ENCODE results near the gene HADH.
"Not testable (repeated sequence)": the region's sequence is repeated elsewhere in the genome, so short reads cannot be mapped to it uniquely, and the experiment has no call there.

The HADH gene

GRCh38 chr4:107989537-107990386, at the start of gene HADH:
Gene HADH (plus strand): TSS chr4:107989889. CDS start chr4:107989933, 44 bp downstream.
- ChIA-PET POLR2A (no interaction called here), CTCF (interaction anchor here (1.9 kb wide), 1 partner anchor 29 kb away, joined by 4 read pairs; no protein-coding TSS in a partner anchor)
- peak; percentile 21 for DNase-seq (ENCODE audit: low read depth, low spot score)
- peak within 1 kb of the TSS; percentile 95 for H3K4me3 ChIP-seq (ENCODE audit: low read depth, low read length)
- no peak for TF ChIP-seq CTCF (IDR thresholded peaks at IDR 0.05; ENCODE audit: insufficient read depth, low read length, missing control alignments)

GRCh38 chr4:107945809-107946208, 43.9 kb upstream of the HADH start:
- no peak overlapping the region for H3K4me3 ChIP-seq (ENCODE audit: low read depth, low read length)
- POLR2A ChIA-PET: no interaction called here
- TF ChIP-seq CTCF (IDR thresholded peaks at IDR 0.05; ENCODE audit: insufficient read depth, low read length, missing control alignments): no peak
- CTCF ChIA-PET: no interaction called here
- no peak for DNase-seq (ENCODE audit: low read depth, low spot score)

- H3K4me3 ChIP-seq (ENCODE audit: low read depth, low read length): no peak overlapping the region
- ChIA-PET POLR2A (no interaction called here), CTCF (no interaction called here)
- no peak for TF ChIP-seq CTCF (IDR thresholded peaks at IDR 0.05; ENCODE audit: insufficient read depth, low read length, missing control alignments)
- DNase-seq (ENCODE audit: low read depth, low spot score): no peak
These were observed 38.7 kb upstream of the HADH start for GRCh38 chr4:107950746-107951540.

- ChIA-PET CTCF (interaction anchor here (1.2 kb wide), 1 partner anchor 67 kb away, joined by 3 read pairs; no protein-coding TSS in a partner anchor), POLR2A (no interaction called here)
- no peak overlapping the region for H3K4me3 ChIP-seq (ENCODE audit: low read depth, low read length)
- TF ChIP-seq CTCF (IDR thresholded peaks at IDR 0.05; ENCODE audit: insufficient read depth, low read length, missing control alignments): no peak
- DNase-seq (ENCODE audit: low read depth, low spot score): peak; percentile 79
These were observed 38.1 kb upstream of the HADH start for GRCh38 chr4:107951551-107951950.

- no peak for TF ChIP-seq CTCF (IDR thresholded peaks at IDR 0.05; ENCODE audit: insufficient read depth, low read length, missing control alignments)
- H3K4me3 ChIP-seq (ENCODE audit: low read depth, low read length): no peak overlapping the region
- CTCF ChIA-PET: no interaction called here
- POLR2A ChIA-PET: no interaction called here
- DNase-seq (ENCODE audit: low read depth, low spot score): no peak
These were observed 33.7 kb upstream of the HADH start for GRCh38 chr4:107956011-107956410.

GRCh38 chr4:107966903-107967302, 22.8 kb upstream of the HADH start:
- H3K4me3 ChIP-seq (ENCODE audit: low read depth, low read length): no peak overlapping the region
- ChIA-PET CTCF (no interaction called here), POLR2A (no interaction called here)
- no peak for TF ChIP-seq CTCF (IDR thresholded peaks at IDR 0.05; ENCODE audit: insufficient read depth, low read length, missing control alignments)
- no peak for DNase-seq (ENCODE audit: low read depth, low spot score)

- POLR2A ChIA-PET; DNase-seq (ENCODE audit: low read depth, low spot score); H3K4me3 ChIP-seq (ENCODE audit: low read depth, low read length); CTCF ChIA-PET: not testable (repeated sequence)
These were observed 22.2 kb upstream of the HADH start for GRCh38 chr4:107967519-107967918.

GRCh38 chr4:107967921-107968320, 21.8 kb upstream of the HADH start:
- H3K4me3 ChIP-seq (ENCODE audit: low read depth, low read length); DNase-seq (ENCODE audit: low read depth, low spot score); POLR2A ChIA-PET; CTCF ChIA-PET: not testable (repeated sequence)
